ENCODE data around the gene CEACAM16.
A peak's percentile ranks its signal among the peaks of the same experiment; 100 is the strongest.
"Not testable (repeated sequence)": the region's sequence is repeated elsewhere in the genome, so short reads cannot be mapped to it uniquely, and the experiment has no call there.

CEACAM16 gene

GRCh38 chr19:44680536-44680935, 18.4 kb upstream of the CEACAM16 start:
- DNase-seq (ENCODE audit: extremely low read depth, low read depth): no peak
- TF ChIP-seq CTCF (IDR thresholded peaks at IDR 0.05; ENCODE audit: low read depth, low read length): no peak

- no peak for DNase-seq (ENCODE audit: extremely low read depth, low read depth)
- TF ChIP-seq CTCF (IDR thresholded peaks at IDR 0.05; ENCODE audit: low read depth, low read length): no peak
These were observed 16.8 kb upstream of the CEACAM16 start for GRCh38 chr19:44681992-44682790.

GRCh38 chr19:44682807-44683206, 16.1 kb upstream of the CEACAM16 start:
- DNase-seq (ENCODE audit: extremely low read depth, low read depth): no peak
- no peak for TF ChIP-seq CTCF (IDR thresholded peaks at IDR 0.05; ENCODE audit: low read depth, low read length)

- no peak for TF ChIP-seq CTCF (IDR thresholded peaks at IDR 0.05; ENCODE audit: low read depth, low read length)
- no peak for DNase-seq (ENCODE audit: extremely low read depth, low read depth)
These were observed 15.3 kb upstream of the CEACAM16 start for GRCh38 chr19:44683434-44684210.

GRCh38 chr19:44684396-44684795, 14.6 kb upstream of the CEACAM16 start:
- not testable (repeated sequence) for DNase-seq (ENCODE audit: extremely low read depth, low read depth)

GRCh38 chr19:44684892-44685863, 13.8 kb upstream of the CEACAM16 start:
- peak; percentile 75 for DNase-seq (ENCODE audit: extremely low read depth, low read depth)

More at GRCh38 chr19:44684892-44685863, 13.8 kb upstream of the CEACAM16 start:
- TF ChIP-seq CTCF (IDR thresholded peaks at IDR 0.05; ENCODE audit: low read depth, low read length): no peak

Measured in AG09319 (cell line).